ENCODE measurements around the gene ATXN1.

The ATXN1 gene

DNA sequence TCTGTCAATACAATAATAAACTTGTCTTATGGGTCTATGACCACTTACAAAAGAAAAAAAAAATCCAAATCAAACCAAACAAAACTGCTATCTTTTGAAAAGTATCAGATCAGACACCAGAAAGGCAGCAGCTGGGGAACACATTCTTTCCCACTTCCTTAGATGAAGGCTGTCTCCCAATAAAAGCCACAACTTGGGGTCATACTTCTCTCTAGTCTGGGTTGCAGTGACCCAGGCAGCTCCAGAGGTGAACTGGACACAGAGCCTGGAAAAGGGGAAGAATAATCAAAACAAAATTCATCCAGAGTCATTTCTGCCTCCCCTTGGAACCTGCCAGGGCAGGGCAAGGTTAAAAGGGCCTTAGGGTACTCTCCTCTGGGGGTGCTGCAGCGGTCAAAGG lies 19.1 kb downstream of the ATXN1 start:
- no peak for DNase-seq

DNA sequence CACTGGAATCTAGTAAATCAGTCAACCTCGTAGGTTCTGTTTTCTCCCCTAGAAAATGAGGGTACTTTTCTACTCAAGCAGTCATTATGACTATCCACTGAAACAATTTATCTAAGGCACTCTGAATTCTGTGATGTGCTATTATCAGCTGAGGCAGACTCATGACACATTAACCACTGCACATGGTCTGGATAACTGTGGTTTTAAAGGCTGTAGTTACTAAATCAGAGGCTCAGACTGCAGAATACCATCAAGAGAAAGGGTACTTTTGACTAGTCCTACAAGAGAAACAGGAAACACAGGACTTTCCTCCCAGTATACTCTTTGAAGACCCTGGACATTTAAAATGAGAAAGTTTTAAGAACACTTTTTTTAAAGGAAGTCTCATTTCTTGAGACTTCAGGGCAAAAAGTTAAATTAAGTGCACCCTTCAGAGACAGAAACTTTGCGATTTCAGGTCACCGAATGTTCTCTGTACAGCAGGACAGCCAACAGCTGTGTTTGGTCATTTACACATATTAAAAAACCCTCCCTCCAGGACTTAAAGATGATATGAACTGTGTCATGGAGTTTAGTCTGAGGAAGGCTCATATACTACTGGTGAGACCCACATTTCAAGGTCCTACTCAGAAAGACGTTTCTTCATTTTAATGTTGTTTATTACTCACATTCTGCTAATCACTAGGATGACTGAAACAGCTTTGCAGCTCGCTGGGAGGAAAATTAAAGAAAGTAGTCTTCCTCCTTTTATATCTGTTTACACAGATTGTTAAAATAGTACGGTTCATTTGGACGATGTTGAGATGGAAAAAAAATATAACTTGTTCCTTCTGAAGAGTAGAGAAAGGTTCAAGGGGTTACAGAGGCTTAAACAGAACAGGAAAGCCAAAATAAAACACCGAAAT lies 19.9 kb downstream of the ATXN1 start:
- DNase-seq: no peak

DNA sequence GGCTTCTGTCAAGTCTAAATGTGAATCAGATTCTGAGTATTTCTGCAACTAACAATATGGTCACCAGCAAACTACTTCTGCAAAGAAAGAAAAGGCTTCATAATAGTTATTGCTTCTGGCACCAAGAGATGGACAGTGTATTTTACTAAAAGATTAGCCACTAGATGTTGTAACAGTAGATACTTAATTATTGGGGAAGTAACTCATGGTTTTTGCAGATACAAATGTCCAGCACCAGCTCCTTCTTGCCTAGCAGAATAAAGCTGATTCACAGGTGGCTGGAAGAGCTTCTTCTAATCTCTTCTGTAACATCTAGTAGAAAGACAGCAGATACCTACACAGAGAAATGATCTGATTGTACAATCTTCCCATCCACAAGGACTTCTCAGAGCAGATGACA lies 21.2 kb downstream of the ATXN1 start:
- DNase-seq: no peak

DNA sequence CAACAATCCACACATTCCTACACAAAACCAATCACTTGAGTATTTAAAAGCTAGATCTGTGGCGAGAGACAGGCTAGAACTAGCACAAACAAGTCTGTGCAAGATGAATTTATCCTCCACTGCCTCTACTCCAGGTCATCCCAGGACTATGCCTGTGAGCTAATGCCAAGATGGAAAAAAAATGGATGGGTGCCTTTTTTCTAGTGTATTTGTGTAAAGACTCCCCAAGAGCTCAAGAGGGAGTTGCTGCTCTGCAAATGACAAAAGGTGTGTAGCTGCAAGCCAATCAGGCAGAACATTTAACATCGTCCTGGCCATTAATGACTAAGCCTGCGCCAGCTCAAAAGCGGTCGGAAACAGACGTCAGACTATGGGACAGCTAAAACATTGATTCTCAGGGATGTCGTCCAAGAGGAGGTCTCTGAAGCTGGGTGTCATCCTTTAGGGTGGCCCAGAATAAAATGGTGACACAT lies 21.9 kb downstream of the ATXN1 start:
- no peak for DNase-seq

DNA sequence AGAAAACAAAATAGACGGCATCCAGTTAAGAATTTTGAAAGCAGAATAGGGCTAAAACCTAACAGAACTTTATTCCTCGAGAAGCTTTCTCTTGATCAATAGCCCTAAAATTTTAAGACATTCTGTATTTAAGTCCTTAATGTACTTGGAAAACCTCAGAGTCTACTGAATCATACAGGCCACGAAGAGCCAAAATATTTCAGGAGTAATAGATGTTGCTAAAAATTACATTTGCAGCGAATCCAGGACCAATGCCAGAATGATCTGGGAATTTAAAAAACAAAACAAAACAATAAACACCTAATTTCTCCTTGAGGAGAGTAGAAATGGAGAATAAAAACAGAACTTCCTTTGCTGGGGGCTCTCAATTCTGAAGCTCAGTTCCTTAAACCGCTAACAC lies 23.3 kb downstream of the ATXN1 start:
- no peak for DNase-seq

DNA sequence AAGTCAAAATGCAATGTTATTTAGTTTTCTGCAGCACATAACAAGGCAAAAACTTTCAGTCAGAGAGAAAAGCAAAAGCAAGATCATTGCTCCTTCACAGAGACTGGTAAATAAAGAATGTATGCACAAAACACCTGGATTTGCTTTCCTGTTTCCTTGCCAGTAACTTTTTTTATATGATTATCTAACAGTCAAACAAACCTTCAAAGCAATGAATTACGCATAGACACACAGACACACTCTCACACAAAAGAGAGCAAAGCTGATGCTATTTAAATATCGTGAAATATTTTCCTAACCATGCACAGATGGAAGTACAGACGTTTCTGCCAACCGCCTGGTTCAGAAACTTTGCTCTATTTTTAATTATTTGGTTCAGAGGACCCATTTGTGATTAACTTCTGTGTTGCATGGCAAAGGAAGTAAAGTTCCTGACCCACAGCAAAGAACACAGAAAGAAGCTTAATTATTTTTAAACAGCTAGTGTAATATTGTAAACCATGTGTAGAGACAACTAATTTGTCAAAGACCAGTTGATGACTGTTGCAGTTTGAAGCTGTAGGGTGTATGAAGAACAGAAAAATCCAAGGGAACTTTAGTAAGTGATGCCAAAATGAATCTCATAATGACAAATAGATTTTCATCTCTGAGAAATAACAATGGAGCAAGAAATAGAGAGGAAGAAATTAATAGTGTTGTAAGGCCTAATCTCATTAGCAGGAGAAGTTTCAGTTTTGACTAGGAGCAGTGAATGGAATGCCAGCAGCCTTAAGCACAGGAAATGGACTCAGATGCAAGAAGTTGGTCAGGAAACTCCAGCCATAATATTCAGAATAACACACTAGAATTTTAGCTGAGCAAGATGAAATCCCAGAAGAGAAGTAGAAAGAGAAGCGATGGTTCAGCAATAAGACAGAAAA lies 24.1 kb downstream of the ATXN1 start:
- DNase-seq: no peak

DNA sequence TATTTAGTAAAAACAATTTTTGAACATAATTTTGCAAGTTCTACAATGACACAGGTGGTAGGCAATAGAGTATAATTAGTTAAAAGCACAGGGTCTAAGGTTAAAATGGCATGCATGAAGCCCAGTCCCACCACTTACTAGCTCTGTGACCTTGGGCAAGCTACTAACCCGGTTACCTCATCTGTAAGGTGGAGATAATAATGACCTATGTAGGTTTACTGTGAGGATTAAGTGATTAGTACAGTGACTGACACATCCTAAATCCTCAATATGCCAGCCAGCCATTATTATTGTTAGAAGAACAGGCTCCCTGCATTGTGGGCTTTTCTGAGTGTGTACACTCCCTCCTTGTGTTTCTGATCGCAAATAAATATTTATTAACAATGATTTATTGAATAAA lies 26.2 kb downstream of the ATXN1 start:
- no peak for DNase-seq

DNA sequence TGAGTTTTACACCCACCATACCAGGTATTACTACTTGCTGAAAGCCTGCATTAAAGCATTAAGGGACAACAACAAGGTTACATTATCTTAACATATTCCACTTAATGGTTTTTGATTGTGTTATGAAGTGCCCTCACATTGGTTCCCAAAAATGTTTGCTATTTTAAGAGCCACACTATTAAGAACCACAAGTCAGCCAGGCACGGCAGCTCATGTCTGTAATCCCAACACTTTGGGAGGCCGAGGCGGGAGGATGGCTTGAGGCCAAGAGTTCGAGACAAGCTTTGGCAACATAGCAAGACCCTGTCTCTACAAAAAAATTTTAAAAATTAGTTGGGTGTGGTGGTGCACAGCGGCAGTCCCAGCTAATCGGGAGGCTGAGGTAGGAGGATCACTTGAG lies 28.2 kb downstream of the ATXN1 start:
- no peak for DNase-seq

DNA sequence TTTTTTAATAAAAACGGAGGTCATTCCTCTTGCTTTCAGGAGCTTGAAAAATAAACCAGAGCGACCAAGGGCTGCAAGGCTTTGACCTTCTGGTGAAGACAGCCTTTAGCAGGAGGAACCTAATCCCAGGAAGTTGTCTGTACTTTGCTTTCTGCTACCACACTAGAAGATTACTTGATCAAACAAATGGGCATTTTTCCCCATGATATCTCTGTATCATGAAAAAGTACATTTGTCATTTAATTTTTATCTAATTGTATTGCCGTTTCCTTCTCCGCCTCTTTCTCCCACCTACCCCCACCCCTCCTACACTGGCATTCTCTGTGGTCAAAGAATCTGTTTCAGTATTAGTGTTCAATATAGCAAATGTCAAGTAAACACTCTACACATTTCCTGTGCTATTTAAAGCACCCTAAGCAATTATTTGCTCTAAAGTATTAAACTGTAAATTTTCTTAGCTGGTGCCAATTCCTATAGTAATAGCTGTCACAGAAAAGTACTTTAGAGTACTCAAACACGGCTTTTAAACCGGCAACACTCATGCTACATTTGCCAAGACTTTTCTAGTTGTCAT lies 29.7 kb downstream of the ATXN1 start:
- no peak for DNase-seq

DNA sequence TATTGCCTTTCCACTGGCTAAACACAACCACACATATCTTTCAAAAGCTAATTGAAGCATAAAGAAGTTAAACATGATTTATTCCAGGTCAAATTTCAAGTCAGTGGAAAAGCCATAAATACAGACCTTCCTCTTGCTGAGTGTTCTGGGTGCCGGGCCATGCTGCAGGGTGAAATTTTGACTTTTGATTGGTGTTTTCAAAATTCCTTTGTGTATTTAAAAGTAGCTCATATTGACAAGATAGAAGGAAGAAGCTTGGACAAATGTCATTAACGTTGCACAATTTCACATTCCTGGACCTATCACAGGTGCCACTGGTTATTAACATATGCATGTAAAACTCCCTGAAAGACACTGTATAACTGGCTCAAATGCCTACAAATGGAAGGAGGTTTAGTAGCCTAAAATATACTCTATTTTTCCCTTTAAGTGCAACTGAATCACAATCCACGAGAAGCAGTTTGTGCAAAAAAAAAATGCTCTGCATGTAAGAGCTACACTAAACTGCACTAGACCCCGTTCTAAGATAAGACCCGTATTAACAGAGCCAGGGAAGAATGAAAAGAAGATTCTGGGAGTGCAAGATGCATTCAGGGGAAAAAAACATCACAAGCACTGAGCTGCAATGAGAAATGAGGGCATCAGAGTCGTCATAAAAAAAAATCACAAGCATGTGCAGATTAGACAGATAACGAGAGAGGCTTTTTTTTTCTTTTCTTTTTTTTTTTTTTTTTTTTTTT lies 30.4 kb downstream of the ATXN1 start:
- peak; percentile 35 for DNase-seq

DNA sequence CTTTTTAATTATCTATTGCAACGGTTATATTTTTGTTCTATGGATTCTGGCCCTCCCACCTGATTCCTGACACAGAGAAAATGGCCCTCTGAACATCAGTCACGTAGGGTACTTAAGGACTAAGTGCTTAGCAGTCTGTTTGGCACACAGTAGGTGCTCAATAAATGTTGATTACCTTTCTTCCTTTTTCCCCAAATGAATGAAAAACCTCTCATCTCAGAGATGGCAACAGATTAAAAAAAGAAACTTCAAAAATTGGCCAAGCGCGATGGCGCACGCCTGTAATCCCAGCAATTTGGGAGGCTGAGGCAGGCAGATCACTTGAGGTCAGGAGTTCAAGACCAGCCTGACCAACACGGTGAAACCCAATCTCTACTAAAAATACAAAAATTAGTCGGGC lies 31.5 kb downstream of the ATXN1 start:
- DNase-seq: no peak

DNA sequence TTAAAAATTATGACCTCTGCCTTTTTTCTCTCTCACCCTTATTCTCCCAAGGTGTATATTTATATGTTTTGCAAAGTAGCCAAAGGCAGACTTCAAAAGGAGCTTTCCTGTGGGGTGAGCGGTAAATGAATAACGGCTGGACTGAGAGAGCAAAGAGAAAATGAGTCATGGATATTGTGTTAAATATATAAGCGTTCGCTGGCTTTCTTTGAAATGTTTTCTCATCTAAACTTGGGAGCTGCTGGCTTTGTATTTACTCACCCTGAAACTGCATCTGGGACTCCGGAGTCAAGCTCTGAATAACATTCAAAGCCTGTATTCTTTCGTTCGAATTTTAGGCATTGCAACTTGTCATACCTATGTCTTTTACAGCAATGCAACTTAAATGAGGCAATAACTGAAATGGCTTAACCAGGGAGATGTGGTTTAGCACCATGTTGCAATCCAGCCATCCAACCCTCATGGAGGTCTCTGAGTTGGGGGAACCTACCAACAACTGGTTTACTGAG lies 32.0 kb downstream of the ATXN1 start:
- DNase-seq: peak; percentile 91

DNA sequence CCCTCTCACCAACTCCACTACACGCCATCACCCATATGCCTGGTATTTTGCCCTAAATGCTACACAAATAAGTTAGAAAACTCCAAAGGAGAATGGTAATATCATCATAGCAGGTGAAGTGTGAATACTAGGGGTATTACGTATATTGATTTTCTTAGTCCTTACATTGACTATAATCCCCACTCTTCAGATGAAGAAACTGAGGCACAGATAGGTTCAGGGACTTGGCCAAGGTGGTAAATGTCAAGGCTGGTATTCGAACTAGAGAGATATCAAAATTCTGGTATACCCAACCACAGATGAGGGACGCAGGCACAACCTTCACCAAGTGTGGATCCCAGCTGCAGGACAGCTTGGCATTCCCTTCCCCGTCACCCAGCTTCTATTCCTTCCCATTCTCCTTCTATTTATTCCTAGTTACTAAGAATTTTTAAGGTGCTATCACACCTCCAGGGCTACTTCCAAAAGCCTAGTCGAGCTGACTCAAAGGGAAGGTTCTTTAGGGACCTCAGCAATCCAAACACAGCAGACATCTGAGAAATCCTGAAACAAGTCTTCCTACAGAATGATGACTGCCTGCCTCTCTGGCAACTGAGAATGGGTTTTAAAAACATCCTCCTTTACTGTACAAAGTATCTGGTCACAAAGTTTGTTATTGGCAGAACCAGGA lies 32.6 kb downstream of the ATXN1 start:
- DNase-seq: no peak

DNA sequence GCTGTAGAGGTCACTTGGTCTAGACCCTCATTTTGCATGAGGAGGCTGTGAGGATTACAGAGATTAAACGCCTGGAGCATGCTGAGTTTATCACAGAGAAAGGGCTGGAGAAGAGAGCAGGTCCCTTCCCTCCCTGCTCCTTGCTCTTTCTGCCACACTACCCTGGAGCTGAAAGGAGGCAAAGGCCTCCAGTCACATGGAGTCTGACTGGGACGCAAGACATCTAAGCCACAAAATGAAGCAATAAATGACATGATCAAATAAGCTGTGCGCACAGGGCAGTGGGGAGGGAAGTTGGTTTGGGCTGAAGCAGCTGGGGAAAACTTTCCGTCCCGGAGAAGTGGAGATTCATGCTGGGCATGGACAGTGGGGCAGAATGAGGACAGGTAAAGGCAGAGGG lies 33.3 kb downstream of the ATXN1 start:
- DNase-seq: peak; percentile 88

DNA sequence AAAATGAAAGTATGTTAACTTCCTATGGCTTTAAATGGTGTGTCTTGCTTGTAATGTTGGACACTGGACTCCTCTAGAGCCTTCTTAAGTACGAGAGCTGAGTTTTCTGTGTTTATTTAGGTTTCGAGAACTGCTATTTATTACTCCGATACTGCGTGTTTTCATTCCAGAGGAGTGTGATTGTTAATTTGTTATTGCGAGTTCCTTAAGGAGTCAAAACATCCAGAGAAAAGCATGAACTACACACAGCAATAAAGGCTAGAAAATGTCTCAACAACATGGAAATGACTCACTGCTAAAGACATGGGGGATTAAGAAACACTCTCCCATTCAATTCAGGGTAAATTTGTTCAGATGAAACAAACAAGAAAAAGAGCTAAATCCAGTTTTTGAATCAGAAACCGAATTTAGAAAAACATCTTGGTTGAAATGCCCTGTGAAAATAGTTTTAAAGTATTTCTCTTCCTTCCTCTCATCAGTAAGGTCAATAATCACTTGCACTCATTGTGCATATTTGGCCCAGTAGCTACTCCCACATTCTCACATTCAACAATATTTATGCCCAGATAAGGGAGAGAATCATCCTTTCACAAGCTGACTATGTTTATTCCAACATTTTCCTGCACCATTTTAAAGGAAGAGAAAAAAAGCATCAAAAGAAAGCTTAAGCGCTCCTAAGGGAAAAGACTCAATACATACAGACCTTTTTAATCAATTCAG lies 36.0 kb downstream of the ATXN1 start:
- no peak for DNase-seq

DNA sequence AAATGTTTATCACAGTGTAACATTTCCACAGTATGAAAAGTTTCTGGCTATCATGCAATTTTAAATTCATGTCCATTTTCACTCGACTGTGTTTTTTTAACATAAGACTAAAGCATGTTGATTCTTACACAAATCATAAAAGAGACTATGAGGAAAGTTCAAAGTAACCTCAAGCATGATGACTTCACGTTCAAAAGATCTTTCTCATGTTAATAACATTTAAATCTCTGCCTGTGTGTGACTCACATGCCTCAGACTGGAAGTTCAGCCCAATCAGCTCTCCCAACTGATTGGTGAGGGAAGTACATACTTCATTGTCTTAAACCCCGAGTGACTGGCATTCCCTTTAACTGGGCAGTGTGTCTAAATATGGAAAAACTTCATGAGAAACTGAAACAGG lies 37.4 kb downstream of the ATXN1 start:
- DNase-seq: no peak

DNA sequence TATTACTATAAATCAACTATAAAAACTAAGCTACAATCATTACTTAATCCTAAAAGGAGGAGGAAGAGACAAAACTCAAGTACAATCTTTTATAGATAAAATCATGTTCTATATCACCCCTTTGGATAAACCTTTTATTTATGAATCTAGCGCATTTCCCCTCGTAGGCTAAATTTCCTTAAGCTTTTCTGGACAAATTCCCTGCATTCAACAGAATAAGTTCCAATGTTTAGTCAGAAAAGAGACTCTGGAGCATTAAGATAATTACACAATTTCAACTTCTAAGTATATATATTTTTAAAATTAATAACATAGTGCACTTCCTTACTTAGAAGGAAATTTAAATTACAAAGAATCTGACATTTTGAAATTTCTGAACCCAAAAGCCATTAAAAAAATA lies 37.9 kb downstream of the ATXN1 start:
- no peak for DNase-seq

DNA sequence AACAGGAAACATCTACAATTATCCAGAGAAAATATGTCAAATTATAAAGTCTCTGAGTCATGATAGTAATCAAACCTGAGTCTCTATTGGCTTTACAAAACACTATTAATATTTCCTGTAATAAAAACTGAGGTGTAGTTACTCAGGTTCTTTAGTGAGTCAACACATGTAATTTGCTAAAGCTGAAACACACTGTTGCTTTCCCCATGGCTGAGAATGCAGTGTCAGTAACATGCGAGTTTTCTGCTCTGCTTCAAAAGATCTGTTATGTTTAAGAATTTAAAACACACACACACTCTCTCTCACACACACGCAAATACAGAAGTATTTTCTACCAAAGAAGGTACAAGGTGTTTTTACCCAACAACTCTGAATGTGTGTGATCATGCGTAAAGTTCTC lies 38.6 kb downstream of the ATXN1 start:
- DNase-seq: no peak

DNA sequence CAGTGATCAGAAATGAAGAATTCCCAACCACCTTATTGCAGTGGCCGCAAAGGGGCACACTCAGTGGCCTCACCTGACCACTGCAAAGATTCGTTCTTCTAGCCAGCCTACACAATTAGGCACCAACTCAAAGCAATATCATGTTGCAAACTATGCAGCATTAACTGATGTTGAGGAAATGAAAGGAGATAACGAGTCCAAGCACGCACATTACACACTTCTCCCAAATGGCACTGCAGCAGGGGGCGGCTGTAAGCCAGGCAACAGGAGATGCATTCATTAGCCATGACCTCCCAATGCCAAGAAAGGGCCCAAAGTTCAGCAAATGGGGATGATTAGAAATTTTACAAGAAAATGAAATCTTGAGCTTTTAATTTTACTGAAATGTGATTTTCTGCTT lies 39.3 kb downstream of the ATXN1 start:
- DNase-seq: no peak

DNA sequence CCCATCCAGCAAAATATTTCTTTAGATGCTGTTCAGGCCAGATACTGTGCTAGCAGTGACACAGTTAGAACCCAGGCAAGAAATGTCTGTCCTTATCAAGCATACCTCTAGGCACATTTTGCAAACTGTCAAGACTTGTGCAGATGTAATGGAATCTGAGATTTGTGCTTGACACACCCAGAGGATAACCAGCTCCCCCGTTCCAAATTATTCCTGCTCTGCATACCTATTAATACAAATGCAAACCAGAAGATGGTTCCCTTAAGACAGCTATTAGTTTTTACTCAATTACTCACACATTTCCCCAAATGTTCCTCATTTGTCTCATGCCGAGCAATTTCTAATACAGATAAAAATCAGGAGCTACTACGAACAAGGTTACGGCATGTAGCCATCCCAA lies 40.4 kb downstream of the ATXN1 start:
- DNase-seq: no peak

DNA sequence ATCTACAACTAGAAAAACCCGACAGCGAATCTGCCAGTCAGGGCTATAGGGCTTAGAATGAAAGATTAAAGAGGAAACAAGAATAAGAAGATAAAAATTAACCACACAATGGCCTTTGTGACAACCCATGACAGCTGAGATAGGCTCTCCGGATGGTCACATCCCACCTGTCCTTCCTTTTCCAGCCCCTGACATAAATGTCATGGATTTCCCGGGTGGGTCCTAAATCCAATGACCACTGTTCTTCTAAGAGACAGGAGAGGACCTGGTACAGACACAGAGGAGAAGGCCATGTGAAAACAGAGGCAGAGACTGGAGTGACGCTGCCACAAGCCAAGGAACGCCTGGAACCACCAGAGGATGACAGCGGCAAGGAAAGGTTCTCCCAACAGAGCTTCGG lies 41.8 kb downstream of the ATXN1 start:
- no peak for DNase-seq
